SK-N-SH (cell line): Measurements from ENCODE around the gene DNAH10. TPM values are rescaled to one million over a fixed set of nuclear protein-coding genes. Genes with fewer than 3 reads are reported as not detected.

Experiments used
- CTCF ChIA-PET: fragments of 300-600, 350-600 bp; formaldehyde crosslinking; extraction: SDS; loops from one replicate; lab custom pipeline; 2021; lab: Yijun Ruan, JAX
- POLR2A ChIA-PET: fragments of 350-600 bp; sonication (Branson Sonifier 250); formaldehyde crosslinking; extraction: SDS; loops from one replicate; lab custom pipeline; 2020; ENCODE audit warnings: antibody characterized with exemption, inconsistent platforms; lab: Yijun Ruan, JAX
- DNase-seq: peaks from one replicate; pipeline ENCODE4 v3.0.0; 2012
- H2AFZ ChIP-seq: fragments of 200-600 bp; sonication (generic); 2 replicates; pipeline ENCODE4 v1.8.1; 2016; ENCODE audit warnings: antibody characterized with exemption, mild to moderate bottlenecking, low read depth
- H3F3A ChIP-seq: fragments of 200-600 bp; sonication (generic); replicated peaks from 2 replicates; pipeline ENCODE3; 2016; ENCODE audit warnings: antibody characterized with exemption, mild to moderate bottlenecking; ENCODE audit not compliant: insufficient read depth
- H3K27ac ChIP-seq, 2 experiments: fragments of 200-500 bp in 1 of 2; fragments of 200-600 bp in 1 of 2; sonication (Bioruptor generic) in 1 of 2; sonication (generic), shearing (Covaris generic) in 1 of 2; 2 replicates each; pipeline versions ENCODE4 v1.5.1 to v1.6.1; 2014 to 2016; ENCODE audit warnings: low read depth in 2 of 2, inconsistent platforms in 1 of 2, low read length in 1 of 2, mild to moderate bottlenecking in 1 of 2, mixed read lengths in 1 of 2
- H3K27me3 ChIP-seq: fragments of 200-600 bp; sonication (generic), shearing (Covaris generic); 2 replicates; pipeline ENCODE4 v1.6.1; 2016; ENCODE audit warnings: mixed run types; ENCODE audit not compliant: insufficient read depth
- H3K36me3 ChIP-seq, 2 experiments: fragments of 200-500 bp in 1 of 2; fragments of 200-600 bp in 1 of 2; sonication (Bioruptor generic) in 1 of 2; sonication (generic) in 1 of 2; replicated peaks in 1 of 2; 2 replicates each; pipeline versions ENCODE3 to v1.5.1; 2014 to 2016; ENCODE audit warnings: low read length in 1 of 2, mild to moderate bottlenecking in 1 of 2; ENCODE audit not compliant: insufficient read depth in 2 of 2, control insufficient read depth in 1 of 2
- H3K4me1 ChIP-seq, 2 experiments: fragments of 200-500 bp in 1 of 2; fragments of 200-600 bp in 1 of 2; sonication (Bioruptor generic) in 1 of 2; sonication (generic), shearing (Covaris generic) in 1 of 2; 2 replicates each; pipeline versions ENCODE4 v1.5.1 to v1.6.1; 2014 to 2016; ENCODE audit warnings: low read depth in 1 of 2, low read length in 1 of 2, mixed run types in 1 of 2; ENCODE audit not compliant: insufficient read depth in 2 of 2, control insufficient read depth in 1 of 2
- H3K4me2 ChIP-seq: fragments of 200-600 bp; sonication (generic), shearing (Covaris generic); 2 replicates; pipeline ENCODE4 v1.6.1; 2017; ENCODE audit warnings: mixed run types
- H3K4me3 ChIP-seq, 2 experiments: fragments of 200-500 bp in 1 of 2; fragments of 200-600 bp in 1 of 2; sonication (Bioruptor generic) in 1 of 2; sonication (generic), shearing (Covaris generic) in 1 of 2; 2 replicates each; pipeline versions ENCODE4 v1.5.1 to v1.8.1; 2014 to 2016; ENCODE audit warnings: low read depth in 2 of 2, inconsistent platforms in 1 of 2, low read length in 1 of 2, mild to moderate bottlenecking in 1 of 2, mixed read lengths in 1 of 2, moderate library complexity in 1 of 2
- H3K79me2 ChIP-seq: fragments of 200-600 bp; sonication (generic); 2 replicates; pipeline ENCODE4 v1.8.1; 2017; ENCODE audit warnings: mild to moderate bottlenecking; ENCODE audit not compliant: insufficient read depth
- H3K9ac ChIP-seq: fragments of 200-600 bp; sonication (generic); 2 replicates; pipeline ENCODE4 v1.6.1; 2017; ENCODE audit warnings: mixed run types
- H3K9me2 ChIP-seq: fragments of 200-600 bp; sonication (generic); 2 replicates; pipeline ENCODE4 v1.6.1; 2017; ENCODE audit warnings: mixed run types
- H3K9me3 ChIP-seq: fragments of 200-600 bp; sonication (generic); 2 replicates; pipeline ENCODE4 v1.6.1; 2017; ENCODE audit warnings: mixed run types, mild to moderate bottlenecking, moderate library complexity
- H4K20me1 ChIP-seq: fragments of 200-600 bp; sonication (generic); 2 replicates; pipeline ENCODE4 v1.6.1; 2017; ENCODE audit warnings: mild to moderate bottlenecking, mixed run types; ENCODE audit not compliant: insufficient read depth
- CHD2 ChIP-seq: fragments of 150-350 bp; IDR thresholded peaks from 2 replicates; pipeline ENCODE4 v1.6.1; 2018; ENCODE audit warnings: low read length; ENCODE audit not compliant: partially characterized antibody
- EZH2phosphoT487 ChIP-seq: fragments of 200-600 bp; sonication (generic); IDR thresholded peaks from 2 replicates; pipeline ENCODE4 v1.6.1; 2017; ENCODE audit warnings: low read depth, mixed run types, mild to moderate bottlenecking, antibody characterized with exemption, moderate library complexity, borderline replicate concordance
- FOSL2 ChIP-seq: IDR thresholded peaks from 2 replicates; pipeline ENCODE4 v1.4.0; 2012; ENCODE audit warnings: low read depth, mild to moderate bottlenecking, moderate library complexity, borderline replicate concordance
- FOXJ3 ChIP-seq: sonication (generic); formaldehyde crosslinking; IDR thresholded peaks from 2 replicates; pipeline ENCODE4 v1.5.1; 2020; ENCODE audit warnings: mild to moderate bottlenecking, missing genetic modification reagents
- FOXM1 ChIP-seq: IDR thresholded peaks from 2 replicates; pipeline ENCODE4 v1.4.0; 2012; ENCODE audit warnings: low read depth, mild to moderate bottlenecking
- JUND ChIP-seq: IDR thresholded peaks from 2 replicates; pipeline ENCODE4 v1.4.0; 2012
- MEF2A ChIP-seq: IDR thresholded peaks from 2 replicates; pipeline ENCODE4 v1.4.0; 2012; ENCODE audit warnings: low read depth, borderline replicate concordance
- POLR2AphosphoS5 ChIP-seq: IDR thresholded peaks from 2 replicates; pipeline ENCODE4 v1.6.1; 2012; ENCODE audit warnings: low read depth, low read length
- RAD21 ChIP-seq: IDR thresholded peaks from 2 replicates; pipeline ENCODE4 v1.6.1; 2012; ENCODE audit warnings: mild to moderate bottlenecking, low read length
- RCOR1 ChIP-seq: fragments of 150-350 bp; IDR thresholded peaks from 2 replicates; pipeline ENCODE4 v1.6.1; 2017; ENCODE audit warnings: antibody characterized with exemption, low read length
- RFX5 ChIP-seq: IDR thresholded peaks from 2 replicates; pipeline ENCODE4 v1.6.1; 2012; ENCODE audit warnings: mild to moderate bottlenecking, improper control_type of control experiment, low read length
- SIN3A ChIP-seq: IDR thresholded peaks from 2 replicates; pipeline ENCODE4 v1.6.1; 2012; ENCODE audit warnings: low read depth, mild to moderate bottlenecking, low read length, moderate library complexity, borderline replicate concordance
- SMC3 ChIP-seq: IDR thresholded peaks from 2 replicates; pipeline ENCODE4 v1.6.1; 2012; ENCODE audit warnings: low read depth, low read length, improper control_type of control experiment
- TCF12 ChIP-seq: IDR thresholded peaks from 2 replicates; pipeline ENCODE4 v1.4.0; 2012
- TEAD4 ChIP-seq: IDR thresholded peaks from 2 replicates; pipeline ENCODE4 v1.4.0; 2012; ENCODE audit warnings: mild to moderate bottlenecking, borderline replicate concordance; ENCODE audit not compliant: insufficient read depth
- YY1 ChIP-seq: IDR thresholded peaks from 2 replicates; pipeline ENCODE4 v1.4.0; 2012; ENCODE audit warnings: low read depth, mild to moderate bottlenecking
- WGBS: methylation state at CpG from one replicate; pipeline ENCODE4 v1.1.6; 2017; ENCODE audit warnings: low lambda C conversion rate; 5-methylcytosine and 5-hydroxymethylcytosine counted together
- polyA plus RNA-seq, 3 experiments: library from polyadenylated mRNA; depleted of rRNA; stranded (reverse); fragments of >200 nt; gene quantifications; 2 replicates each; pipeline ENCODE4 v1.2.3, GENCODE V29; 2012
- TF ChIP-seq, protein P1 (sequence below): IDR thresholded peaks from 2 replicates; pipeline ENCODE4 v1.4.0; 2012; ENCODE audit warnings: low read depth, borderline replicate concordance
- TF ChIP-seq, protein P2 (sequence below): fragments of 150-350 bp; IDR thresholded peaks from 2 replicates; pipeline ENCODE4 v1.6.1; 2016; ENCODE audit warnings: mild to moderate bottlenecking, low read depth, low read length
- TF ChIP-seq, protein P3 (sequence below): IDR thresholded peaks from 2 replicates; pipeline ENCODE4; 2012

The DNAH10 gene
- polyA plus RNA-seq, 1 of the 3 experiments (the other 2 are of a cell fraction), result 0.13 TPM

DNA sequence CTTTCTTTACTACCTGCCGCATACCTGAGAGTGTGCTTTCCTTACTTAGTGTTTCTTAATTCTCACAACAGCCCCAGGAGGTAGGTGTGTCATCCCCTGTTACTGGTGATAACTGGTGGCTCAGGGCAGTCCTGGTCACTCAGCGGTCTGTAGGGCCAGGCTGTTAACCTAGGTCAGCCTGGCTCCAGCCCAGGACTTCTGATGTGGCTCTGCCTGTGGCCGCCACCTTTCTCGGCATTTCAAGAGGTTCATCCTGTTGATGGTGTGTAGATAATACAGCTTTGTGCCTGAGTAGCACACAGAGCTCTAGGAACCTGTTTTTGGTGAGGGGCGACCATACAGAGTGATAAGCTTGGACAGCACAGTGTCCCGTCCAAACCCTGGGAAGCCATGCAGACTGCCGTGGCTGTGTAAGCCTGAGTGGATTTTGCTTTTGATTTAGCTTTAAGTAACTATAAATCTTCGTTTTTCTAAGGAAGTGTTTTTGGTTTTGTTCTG lies 11.9 kb upstream of the DNAH10 start:
- no peaks in the 10 kb centered on the region for H4K20me1 ChIP-seq
- ChIA-PET POLR2A (no interaction called here), CTCF (interaction anchor here (0.6 to 1.2 kb wide), 2 partner anchors 29 to 223 kb away, joined by 3 read pairs; partner anchors contain the start of genes CCDC92 and ZNF664)
- no peaks in the 10 kb centered on the region for H3K4me1 ChIP-seq
- no peaks in the 10 kb centered on the region for H3K9me2 ChIP-seq
- H3F3A ChIP-seq, result no peaks in the 10 kb centered on the region
- no peak overlapping the region for H2AFZ ChIP-seq
- H3K27me3 ChIP-seq, result no peaks in the 10 kb centered on the region
- WGBS, result 83% methylated on average over 8 of the region's 8 CpGs
- no peaks in the 10 kb centered on the region for H3K9me3 ChIP-seq
- no peak overlapping the region for H3K27ac ChIP-seq
- H3K36me3 ChIP-seq, result peaks cover 36 to 68% of the 10 kb centered on the region in 2 experiments
- H3K4me3 ChIP-seq, result no peak overlapping the region
- H3K79me2 ChIP-seq, result no peaks in the 10 kb centered on the region
- no peak for DNase-seq
- H3K9ac ChIP-seq, result no peak overlapping the region
- H3K4me2 ChIP-seq, result no peak overlapping the region
- TF ChIP-seq, protein P1, sequence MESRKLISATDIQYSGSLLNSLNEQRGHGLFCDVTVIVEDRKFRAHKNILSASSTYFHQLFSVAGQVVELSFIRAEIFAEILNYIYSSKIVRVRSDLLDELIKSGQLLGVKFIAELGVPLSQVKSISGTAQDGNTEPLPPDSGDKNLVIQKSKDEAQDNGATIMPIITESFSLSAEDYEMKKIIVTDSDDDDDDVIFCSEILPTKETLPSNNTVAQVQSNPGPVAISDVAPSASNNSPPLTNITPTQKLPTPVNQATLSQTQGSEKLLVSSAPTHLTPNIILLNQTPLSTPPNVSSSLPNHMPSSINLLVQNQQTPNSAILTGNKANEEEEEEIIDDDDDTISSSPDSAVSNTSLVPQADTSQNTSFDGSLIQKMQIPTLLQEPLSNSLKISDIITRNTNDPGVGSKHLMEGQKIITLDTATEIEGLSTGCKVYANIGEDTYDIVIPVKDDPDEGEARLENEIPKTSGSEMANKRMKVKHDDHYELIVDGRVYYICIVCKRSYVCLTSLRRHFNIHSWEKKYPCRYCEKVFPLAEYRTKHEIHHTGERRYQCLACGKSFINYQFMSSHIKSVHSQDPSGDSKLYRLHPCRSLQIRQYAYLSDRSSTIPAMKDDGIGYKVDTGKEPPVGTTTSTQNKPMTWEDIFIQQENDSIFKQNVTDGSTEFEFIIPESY, result no peak
- no peak for TF ChIP-seq RFX5
- TF ChIP-seq FOXJ3 (CRISPR knock-in tag), result no peak
- TF ChIP-seq RAD21, result no peak
- TF ChIP-seq RCOR1, result no peak
- TF ChIP-seq, protein P2, sequence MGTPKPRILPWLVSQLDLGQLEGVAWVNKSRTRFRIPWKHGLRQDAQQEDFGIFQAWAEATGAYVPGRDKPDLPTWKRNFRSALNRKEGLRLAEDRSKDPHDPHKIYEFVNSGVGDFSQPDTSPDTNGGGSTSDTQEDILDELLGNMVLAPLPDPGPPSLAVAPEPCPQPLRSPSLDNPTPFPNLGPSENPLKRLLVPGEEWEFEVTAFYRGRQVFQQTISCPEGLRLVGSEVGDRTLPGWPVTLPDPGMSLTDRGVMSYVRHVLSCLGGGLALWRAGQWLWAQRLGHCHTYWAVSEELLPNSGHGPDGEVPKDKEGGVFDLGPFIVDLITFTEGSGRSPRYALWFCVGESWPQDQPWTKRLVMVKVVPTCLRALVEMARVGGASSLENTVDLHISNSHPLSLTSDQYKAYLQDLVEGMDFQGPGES, result no peak
- TF ChIP-seq MEF2A, result no peak
- TF ChIP-seq POLR2AphosphoS5, result no peak
- TF ChIP-seq FOXM1, result no peak
- no peak for TF ChIP-seq SIN3A
- TF ChIP-seq, protein P3, sequence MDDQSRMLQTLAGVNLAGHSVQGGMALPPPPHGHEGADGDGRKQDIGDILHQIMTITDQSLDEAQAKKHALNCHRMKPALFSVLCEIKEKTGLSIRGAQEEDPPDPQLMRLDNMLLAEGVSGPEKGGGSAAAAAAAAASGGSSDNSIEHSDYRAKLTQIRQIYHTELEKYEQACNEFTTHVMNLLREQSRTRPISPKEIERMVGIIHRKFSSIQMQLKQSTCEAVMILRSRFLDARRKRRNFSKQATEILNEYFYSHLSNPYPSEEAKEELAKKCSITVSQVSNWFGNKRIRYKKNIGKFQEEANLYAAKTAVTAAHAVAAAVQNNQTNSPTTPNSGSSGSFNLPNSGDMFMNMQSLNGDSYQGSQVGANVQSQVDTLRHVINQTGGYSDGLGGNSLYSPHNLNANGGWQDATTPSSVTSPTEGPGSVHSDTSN, result no peak
- TF ChIP-seq TCF12, result no peak
- no peak for TF ChIP-seq SMC3

DNA sequence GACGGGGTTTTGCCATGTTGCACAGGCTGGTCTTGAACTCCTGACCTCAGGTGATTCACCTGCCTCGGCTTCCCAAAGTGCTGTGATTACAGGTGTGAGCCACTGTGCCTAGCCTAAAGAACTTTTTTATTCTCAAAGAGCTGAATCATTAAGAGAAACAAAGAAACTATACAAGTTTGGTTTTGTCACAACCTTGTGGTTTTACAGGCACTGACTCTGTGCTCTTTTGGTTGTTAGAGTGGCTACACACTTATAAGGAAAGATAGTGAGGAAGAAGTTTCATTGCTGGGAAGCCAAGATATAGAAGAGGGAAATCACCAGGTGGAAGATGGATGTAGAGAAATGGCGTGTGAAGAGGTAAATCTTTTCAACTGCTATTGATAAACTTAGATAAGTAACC lies 10.1 kb upstream of the DNAH10 start:
- no peak for DNase-seq
- POLR2A ChIA-PET, result no interaction called here
- no peaks in the 10 kb centered on the region for H3K4me1 ChIP-seq
- no peak overlapping the region for H3K4me2 ChIP-seq
- no peaks in the 10 kb centered on the region for H3K9me3 ChIP-seq
- peaks cover 32 to 63% of the 10 kb centered on the region in 2 experiments for H3K36me3 ChIP-seq
- no peak overlapping the region for H3K27ac ChIP-seq
- no peak overlapping the region for H3K9ac ChIP-seq
- H4K20me1 ChIP-seq, result no peaks in the 10 kb centered on the region
- WGBS, result 97% methylated on average over 3 of the region's 3 CpGs
- H3F3A ChIP-seq, result no peaks in the 10 kb centered on the region
- no peak overlapping the region for H2AFZ ChIP-seq
- H3K27me3 ChIP-seq, result no peaks in the 10 kb centered on the region
- H3K9me2 ChIP-seq, result no peaks in the 10 kb centered on the region
- H3K79me2 ChIP-seq, result no peaks in the 10 kb centered on the region
- CTCF ChIA-PET, result no interaction called here
- no peak overlapping the region for H3K4me3 ChIP-seq
- TF ChIP-seq RFX5, result no peak
- TF ChIP-seq YY1, result no peak
- no peak for TF ChIP-seq FOSL2
- no peak for TF ChIP-seq EZH2phosphoT487
- TF ChIP-seq TEAD4, result no peak
- no peak for TF ChIP-seq MEF2A
- no peak for TF ChIP-seq FOXM1
- TF ChIP-seq, protein P3, result no peak
- TF ChIP-seq CHD2, result no peak
- no peak for TF ChIP-seq RCOR1
- TF ChIP-seq, protein P1, result no peak
- TF ChIP-seq JUND, result no peak
- no peak for TF ChIP-seq SMC3
